CD4-positive, alpha-beta T cell treated with Interleukin-17A for 4 hours (primary cell): ENCODE results near the gene PET100.

Experiments
- DNase-seq: peaks from one replicate; pipeline ENCODE4 v3.0.0-alpha.2; 2020; ENCODE audit warnings: mixed read lengths

PET100 gene

GRCh38 chr19:7635670-7636069, 6.1 kb downstream of the PET100 start:
- no peak for DNase-seq

GRCh38 chr19:7636317-7636690, 6.7 kb downstream of the PET100 start:
- no peak for DNase-seq

- DNase-seq, result peak; percentile 95
Observed at GRCh38 chr19:7636691-7637373, 7.2 kb downstream of the PET100 start, which contains the start of gene STXBP2. TSS of gene STXBP2 (plus strand) at chr19:7637110. CDS start at chr19:7637150, 40 bp downstream.

GRCh38 chr19:7637374-7638256, 8.0 kb downstream of the PET100 start:
- peak; percentile 18 for DNase-seq

- DNase-seq, result no peak
Observed at GRCh38 chr19:7638802-7639465, 9.3 kb downstream of the PET100 start.

- no peak for DNase-seq
Observed at GRCh38 chr19:7639863-7640348, 10.3 kb downstream of the PET100 start.

- no peak for DNase-seq
Observed at GRCh38 chr19:7640803-7641202, 11.2 kb downstream of the PET100 start.

GRCh38 chr19:7641290-7642276, 12.0 kb downstream of the PET100 start:
- DNase-seq, result no peak

- DNase-seq, result no peak
Observed at GRCh38 chr19:7642295-7643030, 12.9 kb downstream of the PET100 start.

- DNase-seq, result no peak
Observed at GRCh38 chr19:7643031-7643415, 13.4 kb downstream of the PET100 start.

- peak; percentile 14 for DNase-seq
Observed at GRCh38 chr19:7643629-7644549, 14.3 kb downstream of the PET100 start.

- no peak for DNase-seq
Observed at GRCh38 chr19:7644550-7644877, 14.9 kb downstream of the PET100 start.

- DNase-seq, result no peak
Observed at GRCh38 chr19:7645163-7645562, 15.6 kb downstream of the PET100 start.

- DNase-seq, result no peak
Observed at GRCh38 chr19:7645656-7646425, 16.2 kb downstream of the PET100 start.

- DNase-seq, result no peak
Observed at GRCh38 chr19:7646426-7646700, 16.8 kb downstream of the PET100 start.

GRCh38 chr19:7647156-7647555, 17.6 kb downstream of the PET100 start:
- DNase-seq, result no peak

GRCh38 chr19:7648265-7649014, 18.8 kb downstream of the PET100 start:
- no peak for DNase-seq

GRCh38 chr19:7650148-7650547, 20.6 kb downstream of the PET100 start:
- no peak for DNase-seq

- peak; percentile 92 for DNase-seq
Observed at GRCh38 chr19:7652061-7652641, 22.6 kb downstream of the PET100 start.
